ENCODE results near the gene ADARB2.

- TF ChIP-seq, protein P1, sequence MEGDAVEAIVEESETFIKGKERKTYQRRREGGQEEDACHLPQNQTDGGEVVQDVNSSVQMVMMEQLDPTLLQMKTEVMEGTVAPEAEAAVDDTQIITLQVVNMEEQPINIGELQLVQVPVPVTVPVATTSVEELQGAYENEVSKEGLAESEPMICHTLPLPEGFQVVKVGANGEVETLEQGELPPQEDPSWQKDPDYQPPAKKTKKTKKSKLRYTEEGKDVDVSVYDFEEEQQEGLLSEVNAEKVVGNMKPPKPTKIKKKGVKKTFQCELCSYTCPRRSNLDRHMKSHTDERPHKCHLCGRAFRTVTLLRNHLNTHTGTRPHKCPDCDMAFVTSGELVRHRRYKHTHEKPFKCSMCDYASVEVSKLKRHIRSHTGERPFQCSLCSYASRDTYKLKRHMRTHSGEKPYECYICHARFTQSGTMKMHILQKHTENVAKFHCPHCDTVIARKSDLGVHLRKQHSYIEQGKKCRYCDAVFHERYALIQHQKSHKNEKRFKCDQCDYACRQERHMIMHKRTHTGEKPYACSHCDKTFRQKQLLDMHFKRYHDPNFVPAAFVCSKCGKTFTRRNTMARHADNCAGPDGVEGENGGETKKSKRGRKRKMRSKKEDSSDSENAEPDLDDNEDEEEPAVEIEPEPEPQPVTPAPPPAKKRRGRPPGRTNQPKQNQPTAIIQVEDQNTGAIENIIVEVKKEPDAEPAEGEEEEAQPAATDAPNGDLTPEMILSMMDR (IDR thresholded peaks at IDR 0.05), result no peak
- TF ChIP-seq POLR2A (IDR thresholded peaks at IDR 0.05) (no peak), EP300 (IDR thresholded peaks at IDR 0.05) (no peak)
Measured at GRCh38 chr10:1696106-1696505, 41.2 kb downstream of the ADARB2 start.
